Cardiac muscle cell (in vitro differentiated cells and primary cell): Measurements from ENCODE around the gene B9D1. TPM values are rescaled to one million over a fixed set of nuclear protein-coding genes. Genes with fewer than 3 reads are reported as not detected.

Experiments
- DNase-seq, 2 donors: peaks; one replicate each; pipeline versions ENCODE4 v3.0.0 to v3.0.0-alpha.2; 2010 to 2017; ENCODE audit warnings: low read depth in 1 of 2, low spot score in 1 of 2
- H3K27ac ChIP-seq: fragments of 200-600 bp; sonication (generic); 2 replicates; pipeline ENCODE4 v1.5.1; 2016
- H3K27me3 ChIP-seq: fragments of 200-600 bp; sonication (generic); 2 replicates; pipeline ENCODE4 v1.6.0; 2016; ENCODE audit warnings: control low read depth
- H3K36me3 ChIP-seq: fragments of 200-600 bp; sonication (generic); 2 replicates; pipeline ENCODE4 v1.5.1; 2016; ENCODE audit warnings: control low read depth
- H3K4me1 ChIP-seq: fragments of 200-600 bp; sonication (generic); 2 replicates; pipeline ENCODE4 v1.8.1; 2017; ENCODE audit warnings: low read depth, mild to moderate bottlenecking, mixed run types
- H3K4me3 ChIP-seq: fragments of 200-600 bp; sonication (generic); 2 replicates; pipeline ENCODE4 v1.5.1; 2016; ENCODE audit warnings: mild to moderate bottlenecking
- H3K9me3 ChIP-seq: fragments of 200-600 bp; sonication (generic); 2 replicates; pipeline ENCODE4 v1.5.1; 2017; ENCODE audit warnings: low read depth, mild to moderate bottlenecking, control low read depth
- polyA plus RNA-seq: library from polyadenylated mRNA; unstranded; fragments of >200 nt; fragmentation: Nextera tagmentation; extraction: Ambion mirVana; gene quantifications from 2 replicates; pipeline ENCODE4 v1.2.1, GENCODE V29; 2016
- total RNA-seq: library from RNA; depleted of rRNA; stranded (reverse); fragments of >200 nt; gene quantifications from 2 replicates; pipeline ENCODE4 v1.2.3, GENCODE V29; 2016
- TF ChIP-seq, protein P1 (sequence below): IDR thresholded peaks from 2 replicates; pipeline ENCODE4 v1.5.1; 2012; ENCODE audit warnings: low read depth, mild to moderate bottlenecking, low read length

The B9D1 gene
- total and polyA plus RNA-seq, 2 experiments from 2014 or later, result 54.5 to 65.7 TPM

DNA sequence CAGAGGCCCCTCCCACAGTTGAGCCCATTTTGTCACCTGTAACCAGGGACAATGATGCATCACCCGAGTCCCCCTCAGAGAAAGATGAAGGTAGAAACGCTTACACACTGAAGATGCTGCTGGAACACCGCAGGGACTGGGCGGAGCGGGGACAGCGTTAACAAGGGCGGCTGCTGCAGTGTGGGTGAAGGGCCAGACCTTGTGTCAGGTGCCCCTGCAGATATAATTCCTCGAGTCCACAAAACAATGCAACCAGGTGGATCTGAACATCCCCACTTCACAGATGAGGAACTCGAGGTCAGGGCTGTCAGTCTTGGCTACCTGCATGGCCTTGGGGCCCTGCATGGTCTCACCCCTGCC lies 9.5 kb upstream of the B9D1 start:
- Histone ChIP-seq H3K9me3 (no peaks in the 10 kb centered on the region), H3K4me1 (no peaks in the 10 kb centered on the region), H3K36me3 (no peaks in the 10 kb centered on the region), H3K4me3 (no peak overlapping the region), H3K27ac (no peak overlapping the region), H3K27me3 (no peaks in the 10 kb centered on the region)
- DNase-seq, result no peak
- TF ChIP-seq, protein P1, sequence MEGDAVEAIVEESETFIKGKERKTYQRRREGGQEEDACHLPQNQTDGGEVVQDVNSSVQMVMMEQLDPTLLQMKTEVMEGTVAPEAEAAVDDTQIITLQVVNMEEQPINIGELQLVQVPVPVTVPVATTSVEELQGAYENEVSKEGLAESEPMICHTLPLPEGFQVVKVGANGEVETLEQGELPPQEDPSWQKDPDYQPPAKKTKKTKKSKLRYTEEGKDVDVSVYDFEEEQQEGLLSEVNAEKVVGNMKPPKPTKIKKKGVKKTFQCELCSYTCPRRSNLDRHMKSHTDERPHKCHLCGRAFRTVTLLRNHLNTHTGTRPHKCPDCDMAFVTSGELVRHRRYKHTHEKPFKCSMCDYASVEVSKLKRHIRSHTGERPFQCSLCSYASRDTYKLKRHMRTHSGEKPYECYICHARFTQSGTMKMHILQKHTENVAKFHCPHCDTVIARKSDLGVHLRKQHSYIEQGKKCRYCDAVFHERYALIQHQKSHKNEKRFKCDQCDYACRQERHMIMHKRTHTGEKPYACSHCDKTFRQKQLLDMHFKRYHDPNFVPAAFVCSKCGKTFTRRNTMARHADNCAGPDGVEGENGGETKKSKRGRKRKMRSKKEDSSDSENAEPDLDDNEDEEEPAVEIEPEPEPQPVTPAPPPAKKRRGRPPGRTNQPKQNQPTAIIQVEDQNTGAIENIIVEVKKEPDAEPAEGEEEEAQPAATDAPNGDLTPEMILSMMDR, result no peak

- TF ChIP-seq, protein P1, result no peak
- Histone ChIP-seq H3K36me3 (no peaks in the 10 kb centered on the region), H3K27ac (no peak overlapping the region), H3K27me3 (no peaks in the 10 kb centered on the region), H3K9me3 (no peaks in the 10 kb centered on the region), H3K4me1 (no peaks in the 10 kb centered on the region), H3K4me3 (no peak overlapping the region)
- no peak for DNase-seq
Observed at GRCh38 chr17:19371259-19372010, 8.9 kb upstream of the B9D1 start.

DNA sequence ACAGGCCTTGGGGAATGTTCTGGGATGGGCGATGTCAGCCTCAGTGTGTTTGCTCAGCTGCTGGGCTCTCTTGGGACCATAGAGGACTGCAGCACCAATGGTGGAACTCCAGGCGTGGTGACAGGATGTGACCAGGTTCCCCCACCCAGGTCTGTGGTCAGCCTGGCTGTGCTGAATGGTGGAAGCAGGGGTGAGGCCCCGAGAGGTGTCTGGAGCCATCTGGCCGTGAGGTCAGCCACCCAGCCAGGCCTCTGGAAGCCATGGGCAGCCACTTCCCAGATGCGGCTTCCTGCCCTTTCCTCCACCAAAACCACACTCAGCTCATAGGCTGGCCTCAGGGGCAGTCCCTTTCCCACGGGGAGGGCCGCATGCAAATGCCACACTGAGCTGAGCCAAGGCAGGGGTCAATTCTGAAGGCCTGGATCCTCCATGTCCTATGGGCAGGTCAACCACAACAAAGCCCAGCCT lies 8.0 kb upstream of the B9D1 start:
- Histone ChIP-seq H3K36me3 (no peaks in the 10 kb centered on the region), H3K27ac (no peak overlapping the region), H3K4me1 (peaks cover under 1% of the 10 kb centered on the region), H3K27me3 (no peaks in the 10 kb centered on the region), H3K9me3 (no peaks in the 10 kb centered on the region), H3K4me3 (no peak overlapping the region)
- peak in 1 of 2 donors; percentile 22 for DNase-seq
- TF ChIP-seq, protein P1, result no peak

- DNase-seq, result no peak
- no peaks in the 10 kb centered on the region for H3K27me3 ChIP-seq
- no peaks in the 10 kb centered on the region for H3K36me3 ChIP-seq
- TF ChIP-seq, protein P1, result no peak
- H3K4me3 ChIP-seq, result no peak overlapping the region
- no peaks in the 10 kb centered on the region for H3K9me3 ChIP-seq
- no peak overlapping the region for H3K27ac ChIP-seq
- peaks cover 6% of the 10 kb centered on the region for H3K4me1 ChIP-seq
Observed at GRCh38 chr17:19369846-19370492, 7.4 kb upstream of the B9D1 start.

GRCh38 chr17:19369107-19369778 lies 6.7 kb upstream of the B9D1 start:
- H3K9me3 ChIP-seq, result no peaks in the 10 kb centered on the region
- H3K27me3 ChIP-seq, result no peaks in the 10 kb centered on the region
- peaks cover 9% of the 10 kb centered on the region for H3K4me1 ChIP-seq
- H3K36me3 ChIP-seq, result no peaks in the 10 kb centered on the region
- H3K27ac ChIP-seq, result no peak overlapping the region
- TF ChIP-seq, protein P1, result no peak
- H3K4me3 ChIP-seq, result no peak overlapping the region
- DNase-seq, result no peak
